Type B pancreatic cell (in vitro differentiated cells): ENCODE measurements around the gene SRPK2. TPM values are rescaled to one million over a fixed set of nuclear protein-coding genes. Genes with fewer than 3 reads are reported as not detected.
A peak's percentile ranks its signal among the peaks of the same experiment; 100 is the strongest.
"Not testable (repeated sequence)": the region's sequence is repeated elsewhere in the genome, so short reads cannot be mapped to it uniquely, and the experiment has no call there.

Experiments used
- DNase-seq: peaks from one replicate; pipeline ENCODE4 v3.0.0; 2021; ENCODE audit warnings: mixed read lengths; ENCODE audit not compliant: unreplicated experiment; ENCODE audit errors: extremely low spot score
- H3K27ac Mint-ChIP-seq: 2 replicates; pipeline ENCODE4 v1.8.0; 2021; ENCODE audit warnings: mild to moderate bottlenecking, mixed read lengths
- H3K27me3 Mint-ChIP-seq: 2 replicates; pipeline ENCODE4 v1.8.0; 2021; ENCODE audit warnings: mixed read lengths
- H3K36me3 Mint-ChIP-seq: 2 replicates; pipeline ENCODE4 v1.8.0; 2021; ENCODE audit warnings: mixed read lengths
- H3K4me1 Mint-ChIP-seq: one replicate; pipeline ENCODE4 v1.8.0; 2021; ENCODE audit warnings: mixed read lengths; ENCODE audit not compliant: unreplicated experiment
- H3K4me3 Mint-ChIP-seq: 2 replicates; pipeline ENCODE4 v1.8.0; 2021; ENCODE audit warnings: mild to moderate bottlenecking, mixed read lengths
- H3K9me3 Mint-ChIP-seq: 2 replicates; pipeline ENCODE4 v1.8.0; 2021; ENCODE audit warnings: mixed read lengths
- CTCF ChIP-seq: fragments of 200-600 bp; sonication (generic); conservative IDR thresholded peaks from 2 replicates; pipeline ENCODE4 v1.5.0; 2021; ENCODE audit warnings: antibody characterized with exemption, mild to moderate bottlenecking
- total RNA-seq: library from RNA; stranded (reverse); gene quantifications from 2 replicates; pipeline ENCODE4 v1.2.1, GENCODE V29; 2021; ENCODE audit warnings: low replicate concordance

Gene SRPK2
- total RNA-seq, 1 donor from 2014 or later = 36.0 TPM

DNA sequence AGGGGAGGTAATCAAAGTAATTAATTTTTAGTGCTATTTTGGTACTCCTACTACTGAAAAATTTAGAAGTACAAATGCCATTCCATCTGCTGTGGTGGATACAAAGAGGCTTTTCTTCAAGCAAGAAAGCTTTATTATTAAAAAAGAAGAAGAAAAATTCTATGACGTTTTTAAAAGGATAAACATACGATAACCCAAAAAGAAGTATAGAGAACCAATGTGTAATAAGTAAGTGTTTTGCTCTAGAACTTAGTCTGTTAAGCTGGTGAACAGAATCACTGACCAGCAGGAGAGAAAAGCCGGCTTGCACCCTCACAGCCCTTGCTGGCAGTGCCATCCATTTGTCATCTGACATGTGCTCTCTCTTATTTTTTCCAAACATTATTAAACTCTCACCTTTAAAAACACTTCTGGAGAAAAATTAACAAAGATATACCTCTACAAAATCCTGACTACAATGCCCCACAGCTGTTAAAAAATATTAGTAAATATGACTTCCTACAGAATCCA is 81.5 kb downstream of the SRPK2 start:
- H3K4me1 Mint-ChIP-seq = peaks cover 32% of the 10 kb centered on the region
- no peak for DNase-seq
- no peaks in the 10 kb centered on the region for H3K36me3 Mint-ChIP-seq
- no peak overlapping the region for H3K4me3 Mint-ChIP-seq
- TF ChIP-seq CTCF = no peak
- H3K27ac Mint-ChIP-seq = no peak overlapping the region
- no peaks in the 10 kb centered on the region for H3K9me3 Mint-ChIP-seq
- no peaks in the 10 kb centered on the region for H3K27me3 Mint-ChIP-seq

- no peak for TF ChIP-seq CTCF
- no peaks in the 10 kb centered on the region for H3K9me3 Mint-ChIP-seq
- H3K27me3 Mint-ChIP-seq = no peaks in the 10 kb centered on the region
- H3K27ac Mint-ChIP-seq = no peak overlapping the region
- no peak for DNase-seq
- H3K36me3 Mint-ChIP-seq = no peaks in the 10 kb centered on the region
- H3K4me3 Mint-ChIP-seq = no peak overlapping the region
- H3K4me1 Mint-ChIP-seq = peaks cover 32% of the 10 kb centered on the region
Measured at GRCh38 chr7:105306298-105306748, 82.4 kb downstream of the SRPK2 start.

- H3K9me3 Mint-ChIP-seq = no peaks in the 10 kb centered on the region
- H3K4me3 Mint-ChIP-seq = no peak overlapping the region
- H3K36me3 Mint-ChIP-seq = no peaks in the 10 kb centered on the region
- no peak for DNase-seq
- H3K27ac Mint-ChIP-seq = peak overlapping the region; percentile 53
- TF ChIP-seq CTCF = no peak
- H3K4me1 Mint-ChIP-seq = peaks cover 32% of the 10 kb centered on the region
- H3K27me3 Mint-ChIP-seq = no peaks in the 10 kb centered on the region
Measured at GRCh38 chr7:105305633-105306032, 83.1 kb downstream of the SRPK2 start.

DNA sequence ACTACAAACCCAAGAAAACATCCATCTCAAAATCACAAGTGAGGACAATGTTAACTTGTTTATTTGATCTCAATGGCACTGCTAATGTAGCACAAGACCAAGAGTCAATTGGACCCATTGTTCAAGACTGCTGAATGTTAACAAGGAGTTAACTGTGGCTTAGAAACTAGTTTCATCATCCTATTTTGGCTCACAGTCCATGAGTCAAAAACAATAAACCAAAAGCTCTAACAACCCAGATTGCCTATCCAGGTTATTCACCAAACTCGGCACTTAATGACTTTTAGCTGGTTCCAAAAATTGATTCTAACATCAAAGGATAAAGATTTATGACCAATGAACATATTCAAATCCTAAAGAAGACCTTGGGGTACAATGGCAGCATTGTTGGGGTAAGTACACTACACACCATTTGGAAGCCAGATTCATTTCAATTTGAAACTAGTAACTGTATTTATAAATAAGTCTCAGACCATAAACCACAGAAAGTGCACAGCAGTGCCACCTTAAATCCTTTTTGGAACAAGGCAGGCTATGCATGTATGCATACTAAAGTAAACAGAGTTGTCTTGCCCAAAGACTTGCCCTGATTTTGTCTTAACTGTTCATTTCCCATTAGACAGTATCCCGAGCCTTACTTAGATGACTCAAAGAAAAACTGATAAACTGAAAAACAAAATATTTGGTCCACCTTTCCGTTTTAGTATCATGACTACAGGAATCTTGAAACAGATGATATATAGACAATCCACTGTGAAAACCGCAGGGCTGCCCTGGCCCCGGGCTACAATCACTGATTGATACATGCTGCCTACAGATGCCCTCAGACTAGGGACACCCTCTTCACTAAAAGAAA is 84.5 kb downstream of the SRPK2 start:
- H3K27me3 Mint-ChIP-seq = no peaks in the 10 kb centered on the region
- no peak for TF ChIP-seq CTCF
- no peak for DNase-seq
- H3K27ac Mint-ChIP-seq = no peak overlapping the region
- peaks cover 3% of the 10 kb centered on the region for H3K36me3 Mint-ChIP-seq
- no peaks in the 10 kb centered on the region for H3K9me3 Mint-ChIP-seq
- peaks cover 24% of the 10 kb centered on the region for H3K4me1 Mint-ChIP-seq
- no peak overlapping the region for H3K4me3 Mint-ChIP-seq

DNA sequence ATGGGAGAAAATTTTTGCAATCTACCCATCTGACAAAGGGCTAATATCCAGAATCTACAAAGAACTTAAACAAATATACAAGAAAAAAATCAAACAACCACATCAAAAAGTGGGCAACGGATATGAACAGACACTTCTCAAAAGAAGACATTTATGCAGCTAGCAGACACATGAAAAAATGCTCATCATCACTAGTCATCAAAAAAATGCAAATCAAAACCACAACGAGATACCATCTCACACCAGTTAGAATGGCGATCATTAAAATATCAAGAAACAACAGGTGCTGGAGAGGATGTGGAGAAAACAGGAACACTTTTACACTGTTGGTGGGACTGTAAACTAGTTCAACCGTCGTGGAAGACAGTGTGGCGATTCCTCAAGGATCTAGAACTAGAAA is 88.1 kb downstream of the SRPK2 start:
- H3K4me1 Mint-ChIP-seq = peaks cover 38% of the 10 kb centered on the region
- not testable (repeated sequence) for H3K9me3 Mint-ChIP-seq, DNase-seq, H3K27ac Mint-ChIP-seq, H3K4me3 Mint-ChIP-seq, H3K27me3 Mint-ChIP-seq, H3K36me3 Mint-ChIP-seq

- DNase-seq = no peak
- TF ChIP-seq CTCF = no peak
- Mint-ChIP-seq H3K27ac (peak overlapping the region; percentile 13), H3K9me3 (no peaks in the 10 kb centered on the region), H3K27me3 (no peaks in the 10 kb centered on the region), H3K36me3 (peaks cover 3% of the 10 kb centered on the region), H3K4me3 (no peak overlapping the region), H3K4me1 (peaks cover 21% of the 10 kb centered on the region)
Measured at GRCh38 chr7:105298439-105298894, 90.3 kb downstream of the SRPK2 start.
